GM18868 (cell line): ENCODE measurements around the gene MAG.

Source experiments
- ATAC-seq: cut with Tn5 transposase; IDR thresholded peaks from one replicate; pipeline ENCODE4 v1.9.1; 2021; ENCODE audit warnings: mild to moderate bottlenecking, moderate library complexity; ENCODE audit not compliant: unreplicated experiment

The MAG gene

GRCh38 chr19:35297515-35297848 is 5.5 kb downstream of the MAG start:
- no peak for ATAC-seq

- no peak for ATAC-seq
These were observed 6.0 kb downstream of the MAG start for GRCh38 chr19:35297922-35298321.

GRCh38 chr19:35298561-35298972 is 6.6 kb downstream of the MAG start:
- ATAC-seq: no peak

GRCh38 chr19:35299523-35300338 is 7.8 kb downstream of the MAG start:
- no peak for ATAC-seq

- no peak for ATAC-seq
These were observed 8.3 kb downstream of the MAG start for GRCh38 chr19:35300339-35300649.

- ATAC-seq: no peak
These were observed 10.0 kb downstream of the MAG start for GRCh38 chr19:35301961-35302360.

- ATAC-seq: no peak
These were observed 10.5 kb downstream of the MAG start for GRCh38 chr19:35302446-35302845.

GRCh38 chr19:35303357-35303915 is 11.5 kb downstream of the MAG start:
- ATAC-seq: no peak

GRCh38 chr19:35304036-35304435 is 12.1 kb downstream of the MAG start:
- ATAC-seq: no peak

GRCh38 chr19:35305181-35305580 is 13.2 kb downstream of the MAG start:
- ATAC-seq: no peak

- ATAC-seq: no peak
These were observed 14.7 kb downstream of the MAG start for GRCh38 chr19:35306473-35307246.

- no peak for ATAC-seq
These were observed 16.0 kb downstream of the MAG start for GRCh38 chr19:35307931-35308330.

- no peak for ATAC-seq
These were observed 16.9 kb downstream of the MAG start for GRCh38 chr19:35308910-35309309.

- no peak for ATAC-seq
These were observed 17.7 kb downstream of the MAG start for GRCh38 chr19:35309481-35310279.

- no peak for ATAC-seq
These were observed 18.4 kb downstream of the MAG start for GRCh38 chr19:35310331-35310730.

- no peak for ATAC-seq
These were observed 19.0 kb downstream of the MAG start for GRCh38 chr19:35310811-35311465.

GRCh38 chr19:35311901-35312665 is 20.1 kb downstream of the MAG start:
- no peak for ATAC-seq

- no peak for ATAC-seq
These were observed 21.6 kb downstream of the MAG start for GRCh38 chr19:35313587-35313986.

- no peak for ATAC-seq
These were observed 22.1 kb downstream of the MAG start for GRCh38 chr19:35314031-35314430.

GRCh38 chr19:35314858-35315470 is 23.0 kb downstream of the MAG start:
- no peak for ATAC-seq
